ENCODE data around the gene CNEP1R1.

CNEP1R1 gene

DNA sequence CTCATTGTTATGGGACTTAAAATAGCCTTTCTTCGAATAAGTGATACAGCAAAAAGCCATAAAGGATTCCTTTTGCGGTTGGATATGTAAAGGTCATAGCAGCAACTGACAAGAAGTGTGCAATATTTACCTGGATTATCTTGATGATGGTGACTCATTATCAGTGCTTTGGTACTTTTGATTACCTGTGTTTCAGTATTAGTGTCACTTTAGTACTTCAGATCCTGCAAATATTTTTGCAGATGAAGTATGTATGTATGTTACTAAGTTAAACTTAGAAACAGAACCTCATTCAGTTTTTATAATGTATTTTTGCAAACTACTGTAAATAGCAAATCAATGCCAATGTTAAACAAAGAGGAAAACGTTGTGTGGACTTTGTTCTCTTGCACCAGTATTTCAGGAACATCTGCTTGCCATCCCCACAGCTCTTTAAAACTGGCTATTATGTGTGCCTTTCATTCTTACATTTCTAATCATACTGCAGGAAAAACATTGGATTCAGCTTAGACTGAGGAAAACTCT is 10.5 kb downstream of the CNEP1R1 start:
- DNase-seq (ENCODE audit: low spot score): no peak
- TF ChIP-seq, protein P1, sequence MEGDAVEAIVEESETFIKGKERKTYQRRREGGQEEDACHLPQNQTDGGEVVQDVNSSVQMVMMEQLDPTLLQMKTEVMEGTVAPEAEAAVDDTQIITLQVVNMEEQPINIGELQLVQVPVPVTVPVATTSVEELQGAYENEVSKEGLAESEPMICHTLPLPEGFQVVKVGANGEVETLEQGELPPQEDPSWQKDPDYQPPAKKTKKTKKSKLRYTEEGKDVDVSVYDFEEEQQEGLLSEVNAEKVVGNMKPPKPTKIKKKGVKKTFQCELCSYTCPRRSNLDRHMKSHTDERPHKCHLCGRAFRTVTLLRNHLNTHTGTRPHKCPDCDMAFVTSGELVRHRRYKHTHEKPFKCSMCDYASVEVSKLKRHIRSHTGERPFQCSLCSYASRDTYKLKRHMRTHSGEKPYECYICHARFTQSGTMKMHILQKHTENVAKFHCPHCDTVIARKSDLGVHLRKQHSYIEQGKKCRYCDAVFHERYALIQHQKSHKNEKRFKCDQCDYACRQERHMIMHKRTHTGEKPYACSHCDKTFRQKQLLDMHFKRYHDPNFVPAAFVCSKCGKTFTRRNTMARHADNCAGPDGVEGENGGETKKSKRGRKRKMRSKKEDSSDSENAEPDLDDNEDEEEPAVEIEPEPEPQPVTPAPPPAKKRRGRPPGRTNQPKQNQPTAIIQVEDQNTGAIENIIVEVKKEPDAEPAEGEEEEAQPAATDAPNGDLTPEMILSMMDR (IDR thresholded peaks at IDR 0.05; ENCODE audit: extremely low read depth, missing control alignments): no peak

DNA sequence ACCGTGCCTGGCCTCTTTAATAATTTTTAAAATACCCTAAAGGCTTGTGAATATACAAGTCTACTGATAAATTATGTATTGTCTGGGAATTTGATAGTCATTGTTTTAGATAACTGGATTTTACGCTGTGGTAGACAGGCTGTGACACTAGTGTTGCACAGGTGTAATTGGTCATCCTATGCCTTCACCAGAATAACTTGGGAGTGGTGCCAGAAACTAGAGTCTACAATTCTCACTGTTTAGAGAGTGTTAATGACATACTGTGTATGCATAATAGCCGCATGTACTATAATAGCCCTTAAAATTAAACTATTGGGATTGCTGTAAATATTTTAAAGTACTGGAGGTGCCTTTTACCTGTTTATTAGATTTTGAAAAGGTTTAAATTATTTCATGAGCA is 11.4 kb downstream of the CNEP1R1 start:
- TF ChIP-seq, protein P1 (IDR thresholded peaks at IDR 0.05; ENCODE audit: extremely low read depth, missing control alignments): no peak

DNA sequence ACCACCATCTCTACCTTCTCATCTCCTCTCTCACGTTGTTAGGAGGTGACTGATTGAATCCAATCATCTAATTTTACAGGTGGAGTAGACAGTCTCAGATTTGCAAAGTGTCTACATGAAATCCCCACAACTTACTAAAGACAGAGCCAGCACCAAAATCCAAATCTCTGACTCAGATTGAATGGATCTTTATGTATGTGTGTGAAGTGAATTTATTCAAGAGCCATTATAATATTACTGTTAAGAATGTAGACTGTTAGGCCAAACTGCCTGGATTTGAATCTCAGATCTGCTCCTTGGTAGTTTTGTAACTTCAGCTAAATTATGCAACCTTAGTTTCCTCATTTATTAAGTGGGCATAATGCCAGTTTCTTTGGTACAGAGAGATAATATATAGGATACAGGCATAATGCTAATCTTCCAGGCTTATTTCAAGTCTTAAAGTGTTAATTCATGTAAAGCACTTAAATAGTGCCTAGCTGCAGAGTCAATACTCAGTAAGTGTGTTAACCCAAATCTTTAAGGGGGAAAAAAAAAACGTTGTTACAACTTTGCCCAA is 12.7 kb downstream of the CNEP1R1 start:
- DNase-seq (ENCODE audit: low spot score): no peak
- TF ChIP-seq, protein P1 (IDR thresholded peaks at IDR 0.05; ENCODE audit: extremely low read depth, missing control alignments): no peak

More for the DNA sequence above, 11.4 kb downstream of the CNEP1R1 start:
- no peak for DNase-seq (ENCODE audit: low spot score)

- no peak for DNase-seq (ENCODE audit: low spot score)
- TF ChIP-seq, protein P1 (IDR thresholded peaks at IDR 0.05; ENCODE audit: extremely low read depth, missing control alignments): no peak
These were observed 13.3 kb downstream of the CNEP1R1 start for GRCh38 chr16:50038286-50038685.

GRCh38 chr16:50038756-50039529 is 13.9 kb downstream of the CNEP1R1 start:
- TF ChIP-seq, protein P1 (IDR thresholded peaks at IDR 0.05; ENCODE audit: extremely low read depth, missing control alignments): no peak
- no peak for DNase-seq (ENCODE audit: low spot score)

DNA sequence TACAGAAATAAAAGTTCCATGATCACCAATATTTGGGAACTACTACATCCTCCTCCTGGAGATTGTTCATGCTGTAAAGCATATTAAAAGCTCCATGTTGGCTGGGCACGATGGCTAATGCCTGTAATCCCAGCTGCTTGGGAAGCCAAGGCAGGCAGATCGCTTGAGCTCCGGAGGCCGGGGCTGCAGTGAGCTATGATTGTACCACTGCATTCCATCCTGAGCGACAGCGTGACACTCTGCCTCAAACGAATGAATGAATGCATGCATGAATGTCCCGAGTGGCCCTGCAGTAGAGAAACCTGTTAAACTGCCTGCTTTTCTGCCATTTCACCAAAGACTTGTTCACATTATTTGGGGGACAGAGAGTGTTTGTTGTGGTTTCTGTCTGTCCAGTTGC is 15.0 kb downstream of the CNEP1R1 start:
- TF ChIP-seq, protein P1 (IDR thresholded peaks at IDR 0.05; ENCODE audit: extremely low read depth, missing control alignments): no peak
- DNase-seq (ENCODE audit: low spot score): no peak

DNA sequence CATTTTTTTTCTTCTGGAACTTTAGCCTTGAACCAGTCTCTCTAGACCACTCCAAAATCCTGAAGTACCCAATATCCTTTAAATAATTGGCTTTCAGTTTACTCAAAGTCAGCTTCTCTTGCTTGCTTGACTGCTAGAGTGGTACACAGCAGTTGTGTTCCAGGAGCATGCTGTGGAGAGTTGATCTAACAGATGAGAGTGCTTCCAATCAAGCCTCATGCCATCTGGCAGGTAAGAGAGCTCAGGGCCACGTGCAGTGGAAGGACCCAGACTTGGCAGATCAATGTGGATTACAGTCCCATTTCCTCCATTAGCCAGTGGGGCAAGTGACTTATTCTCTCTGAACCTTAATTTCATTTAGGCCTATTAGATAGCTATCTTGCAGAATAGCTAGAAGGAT is 15.7 kb downstream of the CNEP1R1 start:
- DNase-seq (ENCODE audit: low spot score): no peak
- TF ChIP-seq, protein P1 (IDR thresholded peaks at IDR 0.05; ENCODE audit: extremely low read depth, missing control alignments): no peak

Data from GM20000 (cell line).